Panc1 (cell line): ENCODE results near the gene BFSP1. TPM values are rescaled to one million over a fixed set of nuclear protein-coding genes. Genes with fewer than 3 reads are reported as not detected.

ENCODE experiments used
- ATAC-seq: fragments of 200-7000 bp; cut with Tn5 transposase; 2 replicates; pipeline ENCODE4 v1.9.1; 2020; ENCODE audit warnings: mild to moderate bottlenecking, moderate library complexity
- BruUV-seq: library from RNA; stranded (reverse); fragments of 400-500 nt; replicated peaks from 2 replicates; lab custom pipeline; 2021; lab: Mats Ljungman, UMichigan
- CTCF ChIA-PET: fragments of 300-600 bp; sonication (Branson Sonifier 250); formaldehyde crosslinking; loops from one replicate; lab custom pipeline; 2022; ENCODE audit warnings: antibody characterized with exemption; lab: Charles Lee
- POLR2A ChIA-PET: fragments of 300-600 bp; sonication (Branson Sonifier 250); formaldehyde crosslinking; loops from one replicate; lab custom pipeline; 2022; ENCODE audit warnings: antibody characterized with exemption; lab: Charles Lee
- DNase-seq: peaks from one replicate; pipeline ENCODE4 v3.0.0-alpha.2; 2010; ENCODE audit warnings: low read depth, low spot score
- H3K27ac ChIP-seq: 2 replicates; pipeline ENCODE4 v1.5.1; 2011; ENCODE audit warnings: mild to moderate bottlenecking, low read length, inconsistent platforms
- H3K27me3 ChIP-seq: fragments of 200-500 bp; sonication (Bioruptor generic); 2 replicates; pipeline ENCODE4 v1.6.0; 2014; ENCODE audit warnings: low read length, inconsistent platforms; ENCODE audit not compliant: control insufficient read depth, insufficient read depth
- H3K36me3 ChIP-seq: fragments of 200-500 bp; sonication (Bioruptor generic); 2 replicates; pipeline ENCODE4 v1.5.1; 2014; ENCODE audit warnings: inconsistent platforms, mild to moderate bottlenecking, low read length, moderate library complexity; ENCODE audit not compliant: control insufficient read depth, insufficient read depth
- H3K4me1 ChIP-seq: 2 replicates; pipeline ENCODE4 v1.5.1; 2011; ENCODE audit warnings: inconsistent platforms, mild to moderate bottlenecking, low read length, moderate library complexity; ENCODE audit not compliant: control insufficient read depth, insufficient read depth
- H3K4me3 ChIP-seq, 2 experiments: 2 replicates each; pipeline ENCODE4 v1.5.1; 2011 to 2012; ENCODE audit warnings: low read depth in 2 of 2, low read length in 2 of 2, mild to moderate bottlenecking in 2 of 2, inconsistent platforms in 1 of 2, moderate library complexity in 1 of 2
- H3K9me3 ChIP-seq: fragments of 200-500 bp; sonication (Bioruptor generic); 2 replicates; pipeline ENCODE4 v1.5.1; 2014; ENCODE audit warnings: low read depth, mild to moderate bottlenecking, inconsistent platforms, low read length, moderate library complexity; ENCODE audit not compliant: control insufficient read depth, insufficient read depth
- POLR2AphosphoS5 ChIP-seq: IDR thresholded peaks from 2 replicates; pipeline ENCODE4 v1.6.1; 2012; ENCODE audit warnings: mild to moderate bottlenecking, low read depth, low read length, moderate library complexity
- REST ChIP-seq, 2 experiments: IDR thresholded peaks; 2 replicates each; pipeline ENCODE4 v1.6.1; 2011 to 2012; ENCODE audit warnings: low read depth in 2 of 2, control low read depth in 1 of 2, low read length in 1 of 2, mild to moderate bottlenecking in 1 of 2, moderate library complexity in 1 of 2; ENCODE audit not compliant: insufficient read depth in 1 of 2
- SIN3A ChIP-seq: IDR thresholded peaks from 2 replicates; pipeline ENCODE4 v1.6.1; 2012; ENCODE audit warnings: low read depth, mild to moderate bottlenecking, low read length, moderate library complexity, borderline replicate concordance; ENCODE audit not compliant: insufficient read depth
- TCF7L2 ChIP-seq: IDR thresholded peaks from 2 replicates; pipeline ENCODE4 v1.6.1; 2011; ENCODE audit warnings: mild to moderate bottlenecking, low read depth, low read length, inconsistent platforms
- in situ Hi-C: cut with HindIII; loops from 2 replicates; pipeline ENCODE4 v1.10.0; 2016; ENCODE audit warnings: low sequenced_read_pairs, low pct_unique_long_range_greater_than_20kb
- intact Hi-C: fragments of 100-400 bp; cut with micrococcal nuclease; formaldehyde crosslinking; loops from one replicate; pipeline ENCODE4 v1.10.0; 2022; ENCODE audit not compliant: unreplicated experiment
- total RNA-seq: library from RNA; stranded (reverse); gene quantifications from one replicate; pipeline ENCODE4 v1.2.1, GENCODE V29; 2021; ENCODE audit not compliant: unreplicated experiment
- TF ChIP-seq, protein P1 (sequence below): fragments of 450-650 bp; IDR thresholded peaks from 2 replicates; pipeline ENCODE4 v1.5.1; 2017; ENCODE audit warnings: mild to moderate bottlenecking

Gene BFSP1
- total RNA-seq, 1 experiment from 2014 or later = 6.9 TPM

DNA sequence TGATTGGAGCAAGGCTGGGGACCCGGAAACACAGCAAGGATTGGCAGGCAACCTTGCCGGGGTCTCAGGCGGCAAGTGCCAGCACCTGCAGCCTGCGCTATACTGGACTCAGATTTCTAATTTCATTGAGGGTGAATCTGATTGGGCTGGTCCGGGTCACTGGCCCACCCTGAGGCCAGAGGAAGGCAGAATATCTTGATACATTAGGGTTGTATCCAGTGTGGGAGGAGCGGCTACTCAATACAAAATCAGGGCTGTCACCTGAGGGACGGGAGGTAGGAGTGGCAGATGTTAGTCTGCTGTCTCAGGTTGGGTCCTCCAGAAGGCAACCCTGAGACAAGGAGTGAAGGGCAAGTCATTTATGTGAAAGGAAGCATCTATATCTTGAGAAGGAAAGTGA is 40.7 kb downstream of the BFSP1 start:
- DNase-seq (no peak), ATAC-seq (peak; percentile 11; the same call in 1 of the 2 replicates)
- CTCF ChIA-PET = no interaction called here
- in situ Hi-C loops (no loop called here), intact Hi-C loops (no loop called here)
- no TSS peak for BruUV-seq
- H3K4me1 ChIP-seq = no peaks in the 10 kb centered on the region
- no peaks in the 10 kb centered on the region for H3K36me3 ChIP-seq
- POLR2A ChIA-PET = no interaction called here
- TF ChIP-seq TCF7L2 (no peak), SIN3A (no peak), POLR2AphosphoS5 (no peak)
- TF ChIP-seq, protein P1, sequence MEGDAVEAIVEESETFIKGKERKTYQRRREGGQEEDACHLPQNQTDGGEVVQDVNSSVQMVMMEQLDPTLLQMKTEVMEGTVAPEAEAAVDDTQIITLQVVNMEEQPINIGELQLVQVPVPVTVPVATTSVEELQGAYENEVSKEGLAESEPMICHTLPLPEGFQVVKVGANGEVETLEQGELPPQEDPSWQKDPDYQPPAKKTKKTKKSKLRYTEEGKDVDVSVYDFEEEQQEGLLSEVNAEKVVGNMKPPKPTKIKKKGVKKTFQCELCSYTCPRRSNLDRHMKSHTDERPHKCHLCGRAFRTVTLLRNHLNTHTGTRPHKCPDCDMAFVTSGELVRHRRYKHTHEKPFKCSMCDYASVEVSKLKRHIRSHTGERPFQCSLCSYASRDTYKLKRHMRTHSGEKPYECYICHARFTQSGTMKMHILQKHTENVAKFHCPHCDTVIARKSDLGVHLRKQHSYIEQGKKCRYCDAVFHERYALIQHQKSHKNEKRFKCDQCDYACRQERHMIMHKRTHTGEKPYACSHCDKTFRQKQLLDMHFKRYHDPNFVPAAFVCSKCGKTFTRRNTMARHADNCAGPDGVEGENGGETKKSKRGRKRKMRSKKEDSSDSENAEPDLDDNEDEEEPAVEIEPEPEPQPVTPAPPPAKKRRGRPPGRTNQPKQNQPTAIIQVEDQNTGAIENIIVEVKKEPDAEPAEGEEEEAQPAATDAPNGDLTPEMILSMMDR = no peak
- H3K4me3 ChIP-seq = no peak overlapping the region
- no peak overlapping the region for H3K27ac ChIP-seq
- H3K27me3 ChIP-seq = peaks cover 7% of the 10 kb centered on the region; the same call in 1 of the 2 replicates
- H3K9me3 ChIP-seq = no peaks in the 10 kb centered on the region

DNA sequence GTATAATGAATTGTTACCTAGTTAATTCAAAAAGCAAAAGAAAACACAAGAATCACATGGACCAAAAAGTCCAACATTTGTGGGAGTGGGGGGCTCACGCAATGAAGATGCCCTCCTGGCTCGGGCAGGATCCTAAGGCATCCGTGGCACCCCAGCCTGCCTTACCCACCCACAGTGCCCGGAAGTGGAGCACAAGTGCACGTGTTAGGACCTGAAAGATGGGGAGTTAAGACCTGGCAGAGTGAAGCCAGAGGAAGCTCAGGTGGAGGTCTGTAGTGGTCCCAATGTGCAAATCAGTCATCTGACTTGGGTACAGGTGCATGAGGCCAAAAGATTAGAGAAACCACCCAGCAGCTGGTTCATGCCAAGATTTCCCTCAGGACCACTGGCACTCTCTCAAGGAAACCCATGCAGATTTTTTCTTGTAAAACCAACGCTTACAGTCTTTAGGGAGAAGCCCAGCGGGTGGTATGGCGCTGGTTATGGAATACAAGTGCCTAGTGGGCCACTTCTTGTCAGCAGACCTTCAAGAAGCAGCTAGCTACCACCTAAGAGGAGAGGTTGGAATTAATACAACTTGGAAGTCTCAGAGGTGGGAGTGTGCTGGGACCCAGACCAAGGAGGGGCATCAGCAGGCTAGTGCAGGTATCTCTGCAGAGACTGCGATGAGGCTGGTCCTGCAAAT is 42.1 kb downstream of the BFSP1 start:
- H3K27me3 ChIP-seq = peaks cover 7% of the 10 kb centered on the region
- no peaks in the 10 kb centered on the region for H3K4me1 ChIP-seq
- in situ Hi-C loops = no loop called here
- ChIA-PET POLR2A (no interaction called here), CTCF (no interaction called here)
- TF ChIP-seq SIN3A (no peak), TCF7L2 (no peak), POLR2AphosphoS5 (no peak)
- TF ChIP-seq, protein P1 = no peak
- no peak overlapping the region for H3K27ac ChIP-seq
- ATAC-seq = no peak
- no peaks in the 10 kb centered on the region for H3K9me3 ChIP-seq
- BruUV-seq = no TSS peak
- H3K36me3 ChIP-seq = no peaks in the 10 kb centered on the region
- intact Hi-C loops = no loop called here
- DNase-seq = no peak
- no peak overlapping the region for H3K4me3 ChIP-seq

GRCh38 chr20:17485017-17485416 is 46.2 kb downstream of the BFSP1 start:
- ATAC-seq (no peak), DNase-seq (no peak)
- no peak overlapping the region for H3K27ac ChIP-seq
- ChIA-PET CTCF (no interaction called here), POLR2A (no interaction called here)
- intact Hi-C loops = no loop called here
- H3K27me3 ChIP-seq = peaks cover 12% of the 10 kb centered on the region
- no peaks in the 10 kb centered on the region for H3K9me3 ChIP-seq
- BruUV-seq = no TSS peak
- H3K4me1 ChIP-seq = no peaks in the 10 kb centered on the region
- no peaks in the 10 kb centered on the region for H3K36me3 ChIP-seq
- in situ Hi-C loops = no loop called here
- TF ChIP-seq TCF7L2 (no peak), POLR2AphosphoS5 (no peak), SIN3A (no peak), REST (IDR thresholded peaks at IDR 0.05; ENCODE audit: insufficient read depth in 1 of 2, low read depth in 2 of 2, low read length in 1 of 2) (no peak)
- TF ChIP-seq, protein P1 = no peak
- H3K4me3 ChIP-seq = no peak overlapping the region
